AG04449 (cell line): ENCODE data around the gene IFIT3.

ENCODE experiments used
- CTCF ChIA-PET: fragments of 350-600 bp; formaldehyde crosslinking; extraction: SDS; loops from one replicate; lab custom pipeline; 2021; ENCODE audit warnings: antibody characterized with exemption; lab: Yijun Ruan, JAX
- POLR2A ChIA-PET: fragments of 400-600, 350-600 bp; formaldehyde crosslinking; extraction: SDS; loops from one replicate; lab custom pipeline; 2020; ENCODE audit warnings: antibody characterized with exemption, inconsistent platforms; lab: Yijun Ruan, JAX
- DNase-seq: peaks from one replicate; pipeline ENCODE4 v3.0.0-alpha.2; 2010; ENCODE audit warnings: low read depth, low spot score
- H3K4me3 ChIP-seq: 2 replicates; pipeline ENCODE4 v1.5.1; 2011; ENCODE audit warnings: low read depth, mild to moderate bottlenecking, control low read depth, low read length
- TF ChIP-seq, protein P1 (sequence below): IDR thresholded peaks from one replicate; pipeline ENCODE4 v1.5.1; 2011; ENCODE audit warnings: mild to moderate bottlenecking, moderate library complexity, low read length, control low read depth, inconsistent platforms; ENCODE audit not compliant: insufficient read depth; ENCODE audit errors: missing control alignments

IFIT3 gene

DNA sequence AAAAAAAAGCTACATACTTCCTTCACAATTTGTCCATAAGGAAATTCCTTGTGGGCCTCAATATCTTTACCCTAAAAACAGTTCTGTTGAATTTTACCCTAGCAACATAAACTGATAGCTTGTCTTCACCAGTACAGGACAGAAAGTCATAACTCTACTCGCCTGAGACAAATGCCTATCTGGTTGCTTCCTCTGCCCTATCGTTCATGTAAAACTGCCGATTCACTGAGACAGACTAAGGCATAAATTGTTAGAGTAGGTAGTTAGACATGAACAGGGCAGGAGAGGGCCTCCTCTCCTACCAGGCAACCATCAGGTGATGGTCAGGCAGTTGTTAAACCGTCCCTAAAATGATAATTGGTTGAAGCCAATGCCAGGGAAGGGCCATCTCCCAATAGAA is 25.0 kb downstream of the IFIT3 start:
- POLR2A ChIA-PET, result interaction anchor here (0.9 to 2.1 kb wide), 3 partner anchors 12 to 51 kb away, joined by 3 to 9 read pairs (median 4); partner anchors contain the start of gene IFIT2
- no peak overlapping the region for H3K4me3 ChIP-seq
- CTCF ChIA-PET, result interaction anchor here (0.6 to 3.1 kb wide), 5 partner anchors 9 to 308 kb away, joined by 3 to 24 read pairs (median 3); no protein-coding TSS in a partner anchor
- no peak for DNase-seq
- TF ChIP-seq, protein P1, sequence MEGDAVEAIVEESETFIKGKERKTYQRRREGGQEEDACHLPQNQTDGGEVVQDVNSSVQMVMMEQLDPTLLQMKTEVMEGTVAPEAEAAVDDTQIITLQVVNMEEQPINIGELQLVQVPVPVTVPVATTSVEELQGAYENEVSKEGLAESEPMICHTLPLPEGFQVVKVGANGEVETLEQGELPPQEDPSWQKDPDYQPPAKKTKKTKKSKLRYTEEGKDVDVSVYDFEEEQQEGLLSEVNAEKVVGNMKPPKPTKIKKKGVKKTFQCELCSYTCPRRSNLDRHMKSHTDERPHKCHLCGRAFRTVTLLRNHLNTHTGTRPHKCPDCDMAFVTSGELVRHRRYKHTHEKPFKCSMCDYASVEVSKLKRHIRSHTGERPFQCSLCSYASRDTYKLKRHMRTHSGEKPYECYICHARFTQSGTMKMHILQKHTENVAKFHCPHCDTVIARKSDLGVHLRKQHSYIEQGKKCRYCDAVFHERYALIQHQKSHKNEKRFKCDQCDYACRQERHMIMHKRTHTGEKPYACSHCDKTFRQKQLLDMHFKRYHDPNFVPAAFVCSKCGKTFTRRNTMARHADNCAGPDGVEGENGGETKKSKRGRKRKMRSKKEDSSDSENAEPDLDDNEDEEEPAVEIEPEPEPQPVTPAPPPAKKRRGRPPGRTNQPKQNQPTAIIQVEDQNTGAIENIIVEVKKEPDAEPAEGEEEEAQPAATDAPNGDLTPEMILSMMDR, result no peak

DNA sequence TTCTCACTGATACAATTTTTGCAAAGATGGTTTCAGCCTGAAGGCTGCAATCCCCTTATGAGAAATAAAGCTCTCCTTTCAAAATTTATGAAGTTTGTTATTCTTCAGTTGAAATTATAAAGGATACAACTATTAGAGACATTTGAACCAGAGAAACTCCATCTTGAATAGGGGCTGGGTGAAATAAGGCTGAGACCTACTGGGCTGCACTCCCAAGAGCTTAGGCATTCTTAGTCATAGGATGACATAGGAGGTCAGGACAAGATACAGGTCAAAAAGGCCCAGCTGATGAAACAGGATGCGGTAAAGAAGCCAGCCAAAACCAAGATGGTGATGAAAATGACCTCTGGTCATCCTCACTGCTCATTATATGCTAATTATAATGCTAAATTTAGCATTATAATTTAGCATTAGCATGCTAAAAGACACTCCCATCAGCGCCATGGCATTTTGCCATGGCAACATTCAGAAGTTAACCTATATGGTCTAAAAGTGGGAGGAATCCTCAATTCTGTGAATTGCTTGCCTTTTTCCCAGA is 27.7 kb downstream of the IFIT3 start:
- H3K4me3 ChIP-seq, result no peak overlapping the region
- DNase-seq, result no peak
- ChIA-PET POLR2A (no interaction called here), CTCF (interaction anchor here (0.8 to 6.8 kb wide), 3 partner anchors 8 to 99 kb away, joined by 3 to 75 read pairs (median 6); no protein-coding TSS in a partner anchor)
- TF ChIP-seq, protein P1, result no peak

DNA sequence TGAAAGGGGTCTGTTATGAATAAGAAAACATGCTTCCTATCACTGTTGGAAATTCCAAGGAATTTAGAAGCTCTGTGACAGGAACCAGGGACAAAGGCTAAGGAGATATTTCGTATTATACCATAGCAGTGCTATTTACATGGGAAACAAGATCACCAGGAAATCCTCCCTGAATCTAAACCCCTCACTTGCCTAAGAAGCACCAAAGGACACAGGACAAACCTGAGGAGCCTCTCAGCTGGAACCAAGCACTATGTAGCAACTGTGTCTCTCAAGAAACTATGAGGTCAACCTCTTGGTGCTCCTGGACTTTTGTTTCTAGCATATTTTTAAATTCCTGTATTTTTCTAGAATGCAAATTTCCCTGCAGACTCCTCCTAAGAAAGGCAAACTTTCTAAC is 29.3 kb downstream of the IFIT3 start:
- no peak overlapping the region for H3K4me3 ChIP-seq
- DNase-seq, result no peak
- TF ChIP-seq, protein P1, result no peak
- CTCF ChIA-PET, result interaction anchor here (1.3 to 6.8 kb wide), 3 partner anchors 11 to 33 kb away, joined by 3 to 75 read pairs (median 4); no protein-coding TSS in a partner anchor
- POLR2A ChIA-PET, result no interaction called here

DNA sequence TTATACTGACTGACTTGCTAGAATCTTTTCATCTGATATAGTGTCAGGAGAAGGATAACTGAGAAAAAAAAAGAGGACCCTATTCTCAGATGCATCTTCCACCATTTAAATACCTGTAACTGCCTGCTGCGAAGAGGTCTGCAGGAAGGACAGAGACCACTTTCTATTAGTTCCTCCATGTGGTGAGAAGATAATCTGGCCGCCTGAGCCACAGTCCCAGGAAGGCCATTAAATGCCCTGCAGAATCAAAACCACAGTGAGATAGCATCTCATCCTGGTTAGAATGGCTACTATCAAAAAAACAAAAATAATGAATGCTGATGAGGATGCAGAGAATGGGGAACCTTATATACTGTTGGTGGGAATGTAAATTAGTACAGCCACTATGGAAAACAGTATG is 30.2 kb downstream of the IFIT3 start:
- no peak for DNase-seq
- CTCF ChIA-PET, result interaction anchor here (1.6 to 6.8 kb wide), 2 partner anchors 10 to 32 kb away, joined by 4 to 75 read pairs; no protein-coding TSS in a partner anchor
- no peak overlapping the region for H3K4me3 ChIP-seq
- TF ChIP-seq, protein P1, result no peak
- POLR2A ChIA-PET, result no interaction called here

DNA sequence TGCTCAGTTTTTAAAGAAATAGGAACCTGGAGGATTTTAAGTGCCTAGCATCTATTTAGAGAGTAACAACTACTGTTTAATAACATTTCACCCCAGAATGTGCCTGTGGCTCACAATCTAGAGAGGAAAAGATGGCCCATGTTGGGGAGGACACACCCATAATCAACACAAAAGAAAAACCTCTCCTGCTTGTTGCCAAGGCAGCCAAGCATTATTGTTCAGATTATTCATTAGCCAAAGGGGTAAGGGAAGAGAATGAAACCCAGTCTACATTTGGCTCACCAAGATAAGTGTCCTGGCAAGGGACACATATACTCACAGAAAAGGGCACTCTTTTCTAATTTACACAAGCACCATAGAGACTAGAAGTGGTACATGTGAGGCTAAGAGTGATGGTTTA is 32.4 kb downstream of the IFIT3 start:
- no peak for DNase-seq
- H3K4me3 ChIP-seq, result no peak overlapping the region
- TF ChIP-seq, protein P1, result no peak
- CTCF ChIA-PET, result interaction anchor here (1.0 to 6.8 kb wide), 2 partner anchors 8 to 37 kb away, joined by 3 to 75 read pairs; no protein-coding TSS in a partner anchor
- POLR2A ChIA-PET, result no interaction called here

- no peak overlapping the region for H3K4me3 ChIP-seq
- DNase-seq, result no peak
- ChIA-PET CTCF (interaction anchor here (1.2 to 2.1 kb wide), 2 partner anchors 8 to 9 kb away, joined by 3 to 6 read pairs; no protein-coding TSS in a partner anchor), POLR2A (no interaction called here)
- TF ChIP-seq, protein P1, result no peak
Measured at GRCh38 chr10:89362929-89363328, 35.1 kb downstream of the IFIT3 start.
